Gastrocnemius medialis (tissue), 4 donors: ENCODE data around the gene SLC28A2.

Experiments used
- CTCF ChIP-seq, 5 experiments: fragments of 450-650 bp in 3 of 5; fragments of 200-600 bp in 2 of 5; sonication (generic) in 2 of 5; IDR thresholded peaks in 4 of 5; conservative IDR thresholded peaks in 1 of 5; 1 replicate in 4 of 5; 2 replicates in 1 of 5; pipeline ENCODE4 v1.5.1; 2016 to 2019; ENCODE audit warnings: antibody characterized with exemption in 5 of 5, mild to moderate bottlenecking in 3 of 5, moderate library complexity in 3 of 5
- POLR2A ChIP-seq, 2 donors: fragments of 450-650 bp; IDR thresholded peaks; one replicate each; pipeline ENCODE4 v1.6.1; 2017; ENCODE audit warnings: antibody characterized with exemption in 2 of 2, mild to moderate bottlenecking in 2 of 2, moderate library complexity in 2 of 2

GRCh38 chr15:45203182-45203581 lies 48.9 kb upstream of the SLC28A2 start:
- no peak for TF ChIP-seq CTCF (IDR thresholded peaks at IDR 0.05 in 4 of 5, conservative IDR thresholded peaks at IDR 0.05 in 1 of 5)
- TF ChIP-seq POLR2A (IDR thresholded peaks at IDR 0.05): no peak
